Mesenchymal stem cell (in vitro differentiated cells and primary cell): Measurements from ENCODE around the gene EVI5.

ENCODE experiments used
- DNase-seq: peaks from one replicate; pipeline ENCODE4 v3.0.0-alpha.2; 2013
- H2AFZ ChIP-seq: one replicate; pipeline ENCODE4 v1.6.1; 2013; ENCODE audit warnings: low read depth, mild to moderate bottlenecking, control low read depth, inconsistent platforms, low read length, moderate library complexity
- H2AK5ac ChIP-seq: 2 replicates; pipeline ENCODE4 v1.6.1; 2013; ENCODE audit warnings: low read length, moderate library complexity, mild to moderate bottlenecking, inconsistent platforms; ENCODE audit not compliant: severe bottlenecking
- H2BK120ac ChIP-seq: one replicate; pipeline ENCODE4 v1.6.1; 2013; ENCODE audit warnings: low read depth, mild to moderate bottlenecking, inconsistent platforms, low read length, moderate library complexity
- H2BK12ac ChIP-seq, 2 experiments: one replicate each; pipeline ENCODE4 v1.6.1; 2013; ENCODE audit warnings: inconsistent platforms in 2 of 2, low read length in 2 of 2, mild to moderate bottlenecking in 2 of 2, moderate library complexity in 2 of 2, control low read depth in 1 of 2
- H2BK15ac ChIP-seq: one replicate; pipeline ENCODE4 v1.6.1; 2013; ENCODE audit warnings: mild to moderate bottlenecking, low read depth, inconsistent platforms; ENCODE audit not compliant: poor library complexity, severe bottlenecking
- H2BK5ac ChIP-seq: 2 replicates; pipeline ENCODE4 v1.6.1; 2013; ENCODE audit warnings: low read depth, mild to moderate bottlenecking, low read length, control low read depth, inconsistent platforms; ENCODE audit not compliant: poor library complexity, severe bottlenecking
- H3K14ac ChIP-seq, 2 experiments: one replicate each; pipeline ENCODE4 v1.6.1; 2013; ENCODE audit warnings: inconsistent platforms in 2 of 2, low read length in 2 of 2, control low read depth in 1 of 2, mild to moderate bottlenecking in 1 of 2, moderate library complexity in 1 of 2
- H3K18ac ChIP-seq, 2 experiments: one replicate each; pipeline ENCODE4 v1.6.1; 2013; ENCODE audit warnings: inconsistent platforms in 2 of 2, low read length in 2 of 2, control low read depth in 1 of 2, low read depth in 1 of 2, mild to moderate bottlenecking in 1 of 2
- H3K23ac ChIP-seq, 2 experiments: one replicate each; pipeline ENCODE4 v1.6.1; 2013; ENCODE audit warnings: inconsistent platforms in 2 of 2, low read length in 2 of 2, mild to moderate bottlenecking in 2 of 2, moderate library complexity in 2 of 2, control low read depth in 1 of 2
- H3K27ac ChIP-seq: 2 replicates; pipeline ENCODE4 v1.5.1; 2013; ENCODE audit warnings: mild to moderate bottlenecking, moderate library complexity, low read length, control low read depth, inconsistent platforms; ENCODE audit not compliant: poor library complexity, severe bottlenecking
- H3K27me3 ChIP-seq, 2 experiments: 2 replicates each; pipeline versions ENCODE4 v1.6.1 to v1.7.0; 2013; ENCODE audit warnings: low read length in 2 of 2, mild to moderate bottlenecking in 2 of 2, moderate library complexity in 2 of 2, control low read depth in 1 of 2, inconsistent platforms in 1 of 2; ENCODE audit not compliant: control insufficient read depth in 1 of 2, insufficient read depth in 1 of 2
- H3K36me3 ChIP-seq, 2 experiments: 2 replicates each; pipeline versions ENCODE4 v1.6.1 to v1.7.0; 2013; ENCODE audit warnings: low read length in 2 of 2, control low read depth in 1 of 2, inconsistent platforms in 1 of 2, low read depth in 1 of 2, mild to moderate bottlenecking in 1 of 2; ENCODE audit not compliant: insufficient read depth in 2 of 2, control insufficient read depth in 1 of 2
- H3K4ac ChIP-seq, 2 experiments: one replicate each; pipeline ENCODE4 v1.6.1; 2013; ENCODE audit warnings: inconsistent platforms in 2 of 2, low read length in 2 of 2, mild to moderate bottlenecking in 2 of 2, moderate library complexity in 2 of 2, control low read depth in 1 of 2, low read depth in 1 of 2
- H3K4me1 ChIP-seq: 2 replicates; pipeline ENCODE4 v1.6.1; 2013; ENCODE audit warnings: low read depth, low read length, control low read depth; ENCODE audit not compliant: control insufficient read depth, insufficient read depth
- H3K4me2 ChIP-seq: 2 replicates; pipeline ENCODE4 v1.6.1; 2013; ENCODE audit warnings: low read length, mild to moderate bottlenecking, inconsistent platforms; ENCODE audit not compliant: poor library complexity, severe bottlenecking
- H3K4me3 ChIP-seq, 2 experiments: 2 replicates each; pipeline versions ENCODE4 v1.5.1 to v1.7.0; 2013; ENCODE audit warnings: low read length in 2 of 2, mild to moderate bottlenecking in 2 of 2, control low read depth in 1 of 2, low read depth in 1 of 2; ENCODE audit not compliant: insufficient read depth in 1 of 2
- H3K79me1 ChIP-seq: replicated peaks from 2 replicates; pipeline ENCODE4 v1.6.1; 2013; ENCODE audit warnings: mild to moderate bottlenecking, control low read depth, low read length, inconsistent platforms; ENCODE audit not compliant: poor library complexity, severe bottlenecking
- H3K9ac ChIP-seq: 2 replicates; pipeline ENCODE4 v1.7.0; 2013; ENCODE audit warnings: mild to moderate bottlenecking, low read length, moderate library complexity
- H3K9me3 ChIP-seq: 2 replicates; pipeline ENCODE4 v1.7.0; 2013; ENCODE audit warnings: mild to moderate bottlenecking, low read length; ENCODE audit not compliant: control insufficient read depth
- H4K8ac ChIP-seq: one replicate; pipeline ENCODE4 v1.6.1; 2013; ENCODE audit warnings: inconsistent platforms, mild to moderate bottlenecking, low read length, moderate library complexity
- H4K91ac ChIP-seq: one replicate; pipeline ENCODE4 v1.6.1; 2013; ENCODE audit warnings: mild to moderate bottlenecking, low read length, inconsistent platforms
- WGBS: methylation state at CpG from one replicate; pipeline ENCODE4 v1.1.7; 2013; ENCODE audit warnings: mixed read lengths; 5-methylcytosine and 5-hydroxymethylcytosine counted together

Gene EVI5

DNA sequence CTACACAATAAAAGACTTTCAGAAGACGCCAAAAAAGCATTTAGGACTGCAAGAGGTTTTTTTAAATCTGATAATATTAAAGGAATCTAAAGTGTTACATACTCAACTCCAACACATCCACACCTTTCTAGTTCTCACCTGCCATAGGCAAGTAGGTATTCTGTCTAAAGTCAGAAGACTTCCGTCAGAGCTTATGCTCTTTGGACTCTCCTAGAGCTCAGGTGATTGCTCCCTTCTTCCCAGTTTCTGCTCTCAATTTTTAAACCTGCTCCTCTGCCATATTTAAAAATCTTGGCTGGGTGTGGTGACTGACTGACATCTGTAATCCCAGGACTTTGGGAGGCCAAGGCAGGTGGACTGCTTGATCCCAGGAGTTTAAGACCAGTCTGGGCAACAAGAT lies 16.6 kb downstream of the EVI5 start:
- no peaks in the 10 kb centered on the region for H3K4me1 ChIP-seq
- no peak for DNase-seq
- no peak overlapping the region for H2BK120ac ChIP-seq
- no peak overlapping the region for H3K4me3 ChIP-seq
- no peak overlapping the region for H2BK15ac ChIP-seq
- no peak overlapping the region for H3K27ac ChIP-seq
- H3K4me2 ChIP-seq = no peak overlapping the region
- no peak overlapping the region for H2BK5ac ChIP-seq
- H2BK12ac ChIP-seq = no peak overlapping the region
- H3K4ac ChIP-seq = no peak overlapping the region
- H3K18ac ChIP-seq = no peak overlapping the region
- no peak overlapping the region for H3K23ac ChIP-seq
- H4K8ac ChIP-seq = no peak overlapping the region
- H3K36me3 ChIP-seq = no peaks in the 10 kb centered on the region
- no peak overlapping the region for H2AFZ ChIP-seq
- peaks cover 12% of the 10 kb centered on the region for H3K79me1 ChIP-seq
- no peak overlapping the region for H4K91ac ChIP-seq
- WGBS = 100% methylated on average over 1 of the region's 2 CpGs
- H3K14ac ChIP-seq = no peak overlapping the region
- H2AK5ac ChIP-seq = no peak overlapping the region
- H3K9me3 ChIP-seq = peaks cover 12% of the 10 kb centered on the region
- H3K9ac ChIP-seq = no peak overlapping the region
- no peaks in the 10 kb centered on the region for H3K27me3 ChIP-seq

DNA sequence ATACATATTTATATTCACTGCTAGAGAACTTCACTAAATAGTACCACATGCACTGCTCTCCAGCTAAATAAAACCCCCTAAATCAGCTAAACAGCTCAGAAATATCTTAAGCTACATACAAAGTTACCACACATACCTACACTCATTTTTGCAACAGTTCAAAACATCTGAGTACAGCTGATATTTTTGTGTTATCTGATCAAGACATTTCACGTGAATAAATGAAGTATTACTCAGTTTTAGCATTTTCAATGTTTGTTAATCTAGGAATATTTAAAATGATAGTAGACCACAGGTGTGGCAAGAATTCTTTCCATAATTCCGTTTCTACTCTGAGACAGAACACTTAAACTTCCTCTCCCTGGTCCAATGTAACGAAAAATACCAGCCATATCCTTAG lies 20.8 kb downstream of the EVI5 start:
- Histone ChIP-seq H3K23ac (no peak overlapping the region), H2BK120ac (no peak overlapping the region), H2BK5ac (no peak overlapping the region), H3K9me3 (peaks cover 12% of the 10 kb centered on the region), H3K4me2 (no peak overlapping the region), H4K8ac (no peak overlapping the region), H3K9ac (no peak overlapping the region), H3K79me1 (peaks cover 19% of the 10 kb centered on the region), H2BK12ac (no peak overlapping the region), H4K91ac (no peak overlapping the region), H3K36me3 (no peaks in the 10 kb centered on the region), H3K14ac (no peak overlapping the region), H2AK5ac (no peak overlapping the region), H3K18ac (no peak overlapping the region), H3K4me3 (no peak overlapping the region), H2BK15ac (no peak overlapping the region), H3K4ac (no peak overlapping the region), H2AFZ (no peak overlapping the region), H3K4me1 (no peaks in the 10 kb centered on the region), H3K27ac (no peak overlapping the region), H3K27me3 (no peaks in the 10 kb centered on the region)
- DNase-seq = no peak
- WGBS = 91% methylated on average over 3 of the region's 3 CpGs

DNA sequence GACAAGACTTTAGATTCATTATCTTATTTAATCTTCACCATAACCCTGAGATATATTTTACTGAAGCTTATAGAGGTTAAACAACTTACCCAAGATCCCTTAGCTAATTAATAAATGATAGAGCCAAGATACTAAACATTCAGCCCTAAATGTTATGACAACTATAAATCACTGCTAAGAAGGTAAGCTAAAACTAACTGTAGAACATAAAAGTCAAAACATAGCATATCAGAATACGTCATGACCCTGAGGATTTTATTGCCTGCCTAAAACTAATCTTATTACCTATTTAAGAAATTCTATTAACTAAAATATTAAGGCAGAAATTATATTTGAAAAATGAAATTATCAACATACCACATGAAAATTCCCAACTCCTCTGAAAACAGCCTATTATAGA lies 22.6 kb downstream of the EVI5 start:
- Histone ChIP-seq H3K9me3 (no peaks in the 10 kb centered on the region), H3K79me1 (peaks cover 20% of the 10 kb centered on the region), H2BK5ac (no peak overlapping the region), H3K18ac (no peak overlapping the region), H3K27ac (no peak overlapping the region), H2AK5ac (no peak overlapping the region), H3K4ac (no peak overlapping the region), H3K27me3 (no peaks in the 10 kb centered on the region), H2BK15ac (no peak overlapping the region), H4K8ac (no peak overlapping the region), H3K4me1 (no peaks in the 10 kb centered on the region), H2AFZ (no peak overlapping the region), H2BK12ac (no peak overlapping the region), H3K23ac (no peak overlapping the region), H4K91ac (no peak overlapping the region), H3K4me2 (no peak overlapping the region), H3K9ac (no peak overlapping the region), H2BK120ac (no peak overlapping the region), H3K14ac (no peak overlapping the region), H3K36me3 (no peaks in the 10 kb centered on the region), H3K4me3 (no peak overlapping the region)
- no CpG with 5 or more reads among the region's 1 CpG for WGBS
- no peak for DNase-seq

DNA sequence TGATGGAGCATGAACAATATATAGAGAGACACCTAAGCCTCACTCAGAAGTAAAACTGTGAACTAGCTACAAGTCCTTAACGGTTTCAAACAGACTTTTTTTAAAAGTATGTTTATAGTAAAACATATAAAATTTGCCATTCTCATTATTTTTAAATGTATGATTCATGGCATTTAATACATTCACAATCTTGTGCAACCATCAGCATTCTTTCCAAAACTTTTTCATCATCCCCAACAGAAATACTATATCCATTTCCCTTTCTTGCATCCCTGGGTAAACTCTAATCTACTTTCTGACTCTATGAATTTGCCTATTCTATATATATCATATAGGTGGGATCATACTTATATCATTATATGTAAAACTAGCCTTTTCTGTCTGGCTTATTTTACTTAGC lies 25.5 kb downstream of the EVI5 start:
- Histone ChIP-seq H2BK15ac (no peak overlapping the region), H3K79me1 (peaks cover 27% of the 10 kb centered on the region), H3K14ac (no peak overlapping the region), H2BK120ac (no peak overlapping the region), H3K4ac (no peak overlapping the region), H3K4me1 (no peaks in the 10 kb centered on the region), H2AFZ (no peak overlapping the region), H2BK5ac (no peak overlapping the region), H3K36me3 (no peaks in the 10 kb centered on the region), H3K4me3 (no peak overlapping the region), H3K9ac (no peak overlapping the region), H3K27ac (no peak overlapping the region), H4K8ac (no peak overlapping the region), H3K23ac (no peak overlapping the region), H3K9me3 (peaks cover 2% of the 10 kb centered on the region), H3K27me3 (no peaks in the 10 kb centered on the region), H2AK5ac (no peak overlapping the region), H3K18ac (no peak overlapping the region), H2BK12ac (no peak overlapping the region), H4K91ac (no peak overlapping the region), H3K4me2 (no peak overlapping the region)
- no CpG with 5 or more reads among the region's 1 CpG for WGBS
- DNase-seq = no peak
